SK-N-SH (cell line): ENCODE measurements around the gene CNTNAP2.

ENCODE experiments used
- CTCF ChIP-seq: fragments of 200-600 bp; sonication (generic); IDR thresholded peaks from 2 replicates; pipeline ENCODE4 v1.6.1; 2017; ENCODE audit warnings: antibody characterized with exemption, mild to moderate bottlenecking, moderate library complexity
- FOXM1 ChIP-seq: IDR thresholded peaks from 2 replicates; pipeline ENCODE4 v1.4.0; 2012; ENCODE audit warnings: low read depth, mild to moderate bottlenecking
- REST ChIP-seq: IDR thresholded peaks from 2 replicates; pipeline ENCODE4 v1.6.1; 2012; ENCODE audit warnings: mild to moderate bottlenecking, low read depth, low read length, moderate library complexity

GRCh38 chr7:146115548-146115850 is 1.1 kb upstream of the CNTNAP2 start:
- no peak for TF ChIP-seq CTCF
- no peak for TF ChIP-seq FOXM1
- TF ChIP-seq REST = no peak
